ENCODE results near the gene CCSER1.
"Not testable (repeated sequence)": the region's sequence is repeated elsewhere in the genome, so short reads cannot be mapped to it uniquely, and the experiment has no call there.

The CCSER1 gene

GRCh38 chr4:90733211-90733610 is 606.0 kb downstream of the CCSER1 start:
- no peak for DNase-seq

GRCh38 chr4:90745176-90745575 is 618.0 kb downstream of the CCSER1 start:
- DNase-seq, result no peak

GRCh38 chr4:90753068-90753467 is 625.9 kb downstream of the CCSER1 start:
- DNase-seq, result no peak

GRCh38 chr4:90757534-90758060 is 630.4 kb downstream of the CCSER1 start:
- DNase-seq, result no peak

- no peak for DNase-seq
These were observed 632.9 kb downstream of the CCSER1 start for GRCh38 chr4:90760059-90760458.

GRCh38 chr4:90766837-90767236 is 639.6 kb downstream of the CCSER1 start:
- DNase-seq, result no peak

- no peak for DNase-seq
These were observed 642.1 kb downstream of the CCSER1 start for GRCh38 chr4:90769251-90769650.

GRCh38 chr4:90780193-90780592 is 653.0 kb downstream of the CCSER1 start:
- DNase-seq, result no peak

GRCh38 chr4:90786602-90787001 is 659.4 kb downstream of the CCSER1 start:
- no peak for DNase-seq

GRCh38 chr4:90792696-90793095 is 665.5 kb downstream of the CCSER1 start:
- no peak for DNase-seq

- DNase-seq, result no peak
These were observed 671.8 kb downstream of the CCSER1 start for GRCh38 chr4:90798948-90799347.

GRCh38 chr4:90799895-90800294 is 672.7 kb downstream of the CCSER1 start:
- DNase-seq, result no peak

- DNase-seq, result no peak
These were observed 688.4 kb downstream of the CCSER1 start for GRCh38 chr4:90815569-90815968.

GRCh38 chr4:90816754-90817153 is 689.6 kb downstream of the CCSER1 start:
- DNase-seq, result no peak

GRCh38 chr4:90824266-90825150 is 697.3 kb downstream of the CCSER1 start:
- no peak for DNase-seq

- DNase-seq, result no peak
These were observed 698.7 kb downstream of the CCSER1 start for GRCh38 chr4:90825849-90826248.

- DNase-seq, result no peak
These were observed 706.5 kb downstream of the CCSER1 start for GRCh38 chr4:90833706-90834105.

GRCh38 chr4:90837241-90837640 is 710.0 kb downstream of the CCSER1 start:
- DNase-seq, result no peak

- DNase-seq, result not testable (repeated sequence)
These were observed 711.7 kb downstream of the CCSER1 start for GRCh38 chr4:90838859-90839258.

GRCh38 chr4:90840291-90840690 is 713.1 kb downstream of the CCSER1 start:
- DNase-seq, result no peak

GRCh38 chr4:90840828-90841227 is 713.6 kb downstream of the CCSER1 start:
- no peak for DNase-seq

GRCh38 chr4:90841676-90842075 is 714.5 kb downstream of the CCSER1 start:
- no peak for DNase-seq

GRCh38 chr4:90842960-90843359 is 715.8 kb downstream of the CCSER1 start:
- no peak for DNase-seq

GRCh38 chr4:90844241-90844640 is 717.0 kb downstream of the CCSER1 start:
- DNase-seq, result no peak

GRCh38 chr4:90845777-90846176 is 718.6 kb downstream of the CCSER1 start:
- DNase-seq, result no peak
